PC-9 (cell line): ENCODE data around the gene PARM1. TPM values are rescaled to one million over a fixed set of nuclear protein-coding genes. Genes with fewer than 3 reads are reported as not detected.

Experiments used
- BruUV-seq: library from RNA; stranded (reverse); fragments of 400-500 nt; replicated peaks from 2 replicates; lab custom pipeline; 2021; lab: Mats Ljungman, UMichigan
- CTCF ChIA-PET: fragments of 300-600 bp; sonication (Branson Sonifier 250); formaldehyde crosslinking; loops from one replicate; lab custom pipeline; 2022; ENCODE audit warnings: antibody characterized with exemption; lab: Charles Lee
- POLR2A ChIA-PET: fragments of 300-600 bp; sonication (Branson Sonifier 250); formaldehyde crosslinking; loops from one replicate; lab custom pipeline; 2022; ENCODE audit warnings: antibody characterized with exemption; ENCODE audit not compliant: unreplicated experiment; lab: Charles Lee
- DNase-seq, 2 experiments: peaks; one replicate each; pipeline versions ENCODE4 v3.0.0 to v3.0.0-alpha.2; 2015 to 2022; ENCODE audit warnings: mixed read lengths in 1 of 2
- H2AFZ ChIP-seq: fragments of 200-600 bp; sonication (generic); 2 replicates; pipeline ENCODE4 v1.8.1; 2017; ENCODE audit warnings: antibody characterized with exemption
- H3F3A ChIP-seq: fragments of 200-600 bp; sonication (generic); 2 replicates; pipeline ENCODE4 v1.8.1; 2017; ENCODE audit warnings: antibody characterized with exemption, mild to moderate bottlenecking, low read depth; ENCODE audit not compliant: insufficient read depth
- H3K27ac ChIP-seq: fragments of 200-600 bp; sonication (generic); 2 replicates; pipeline ENCODE4 v1.6.1; 2016; ENCODE audit warnings: mixed run types
- H3K27me3 ChIP-seq: fragments of 200-600 bp; sonication (generic); 2 replicates; pipeline ENCODE4 v1.6.1; 2016; ENCODE audit warnings: low read depth, mixed run types; ENCODE audit not compliant: insufficient read depth
- H3K36me3 ChIP-seq: fragments of 200-600 bp; sonication (generic); 2 replicates; pipeline ENCODE4 v1.6.1; 2016; ENCODE audit warnings: low read depth, mixed run types
- H3K4me1 ChIP-seq: fragments of 200-600 bp; sonication (generic); replicated peaks from 2 replicates; pipeline ENCODE4 v1.6.1; 2016; ENCODE audit warnings: mixed run types; ENCODE audit not compliant: insufficient read depth
- H3K4me2 ChIP-seq: fragments of 200-600 bp; sonication (generic); 2 replicates; pipeline ENCODE4 v1.6.1; 2017; ENCODE audit warnings: mixed run types
- H3K4me3 ChIP-seq: fragments of 200-600 bp; sonication (generic); 2 replicates; pipeline ENCODE4 v1.6.1; 2016; ENCODE audit warnings: mixed run types
- H3K79me2 ChIP-seq: fragments of 200-600 bp; sonication (generic); 2 replicates; pipeline ENCODE4 v1.6.1; 2017; ENCODE audit warnings: low read depth, mixed run types
- H3K9me2 ChIP-seq: fragments of 200-600 bp; sonication (generic); 2 replicates; pipeline ENCODE4 v1.8.1; 2017; ENCODE audit warnings: mild to moderate bottlenecking; ENCODE audit not compliant: insufficient read depth
- H3K9me3 ChIP-seq: fragments of 200-600 bp; sonication (generic); 2 replicates; pipeline ENCODE4 v1.8.1; 2016; ENCODE audit warnings: low read depth; ENCODE audit not compliant: insufficient read depth
- H4K20me1 ChIP-seq: fragments of 200-600 bp; sonication (generic); 2 replicates; pipeline ENCODE4 v1.8.1; 2017; ENCODE audit not compliant: insufficient read depth
- CTCF ChIP-seq: fragments of 200-600 bp; sonication (generic); conservative IDR thresholded peaks from 2 replicates; pipeline ENCODE4 v1.6.1; 2017; ENCODE audit warnings: mixed run types, antibody characterized with exemption, mild to moderate bottlenecking, moderate library complexity
- EZH2 ChIP-seq: fragments of 200-600 bp; sonication (generic); IDR thresholded peaks from 2 replicates; pipeline ENCODE4 v1.8.0; 2017; ENCODE audit warnings: antibody characterized with exemption, low read depth
- intact Hi-C: fragments of 100-400 bp; cut with micrococcal nuclease; formaldehyde crosslinking; loops from one replicate; pipeline ENCODE4 v1.10.0; 2022; ENCODE audit not compliant: unreplicated experiment
- total RNA-seq: library from RNA; stranded (reverse); gene quantifications from 2 replicates; pipeline ENCODE4 v1.2.3, GENCODE V29; 2021

The PARM1 gene
- total RNA-seq, 1 experiment from 2014 or later: 0.44 TPM

GRCh38 chr4:75030028-75030427 lies 97.1 kb downstream of the PARM1 start:
- BruUV-seq: no TSS peak
- Histone ChIP-seq H3K36me3 (no peaks in the 10 kb centered on the region), H3K9me3 (no peaks in the 10 kb centered on the region), H3K27me3 (no peaks in the 10 kb centered on the region), H2AFZ (no peak overlapping the region), H3K9me2 (no peaks in the 10 kb centered on the region), H4K20me1 (no peaks in the 10 kb centered on the region), H3K27ac (no peak overlapping the region), H3K4me3 (no peak overlapping the region), H3K79me2 (no peaks in the 10 kb centered on the region), H3K4me1 (no peaks in the 10 kb centered on the region; the same call in 1 of the 2 replicates), H3K4me2 (no peak overlapping the region), H3F3A (no peaks in the 10 kb centered on the region)
- intact Hi-C loops: no loop called here
- CTCF ChIA-PET: no interaction called here
- POLR2A ChIA-PET: no interaction called here
- DNase-seq: no peak
- TF ChIP-seq CTCF (no peak), EZH2 (no peak)

GRCh38 chr4:75030649-75031235 lies 97.8 kb downstream of the PARM1 start:
- H3K27me3 ChIP-seq: no peaks in the 10 kb centered on the region
- no peaks in the 10 kb centered on the region for H3K36me3 ChIP-seq
- H3F3A ChIP-seq: no peaks in the 10 kb centered on the region
- no peaks in the 10 kb centered on the region for H3K9me2 ChIP-seq
- H3K4me1 ChIP-seq: no peaks in the 10 kb centered on the region; the same call in 1 of the 2 replicates
- H2AFZ ChIP-seq: no peak overlapping the region
- H3K27ac ChIP-seq: no peak overlapping the region
- no peaks in the 10 kb centered on the region for H4K20me1 ChIP-seq
- no TSS peak for BruUV-seq
- H3K9me3 ChIP-seq: no peaks in the 10 kb centered on the region
- no peak overlapping the region for H3K4me2 ChIP-seq
- H3K4me3 ChIP-seq: no peak overlapping the region
- H3K79me2 ChIP-seq: no peaks in the 10 kb centered on the region
- CTCF ChIA-PET: no interaction called here
- no peak for DNase-seq
- intact Hi-C loops: no loop called here
- POLR2A ChIA-PET: no interaction called here
- no peak for TF ChIP-seq CTCF

- no peak for DNase-seq
- no TSS peak for BruUV-seq
- Histone ChIP-seq H3K79me2 (no peaks in the 10 kb centered on the region), H3F3A (no peaks in the 10 kb centered on the region), H3K27ac (no peak overlapping the region), H4K20me1 (no peaks in the 10 kb centered on the region), H3K9me2 (no peaks in the 10 kb centered on the region), H3K27me3 (no peaks in the 10 kb centered on the region), H3K36me3 (no peaks in the 10 kb centered on the region), H3K4me3 (no peak overlapping the region), H3K4me2 (no peak overlapping the region), H2AFZ (no peak overlapping the region), H3K4me1 (no peaks in the 10 kb centered on the region; the same call in 1 of the 2 replicates), H3K9me3 (no peaks in the 10 kb centered on the region)
- TF ChIP-seq EZH2 (no peak), CTCF (no peak)
- CTCF ChIA-PET: no interaction called here
- POLR2A ChIA-PET: interaction anchor here (0.6 kb wide), 1 partner anchor 75 kb away, joined by 3 read pairs; no protein-coding TSS in a partner anchor
- intact Hi-C loops: no loop called here
These were observed 98.9 kb downstream of the PARM1 start for GRCh38 chr4:75031775-75032174.
